8988T (cell line): ENCODE results near the gene RIPOR3.
"Not testable (repeated sequence)": the region's sequence is repeated elsewhere in the genome, so short reads cannot be mapped to it uniquely, and the experiment has no call there.

Experiments used
- DNase-seq: peaks from one replicate; pipeline ENCODE4 v3.0.0; 2011

Gene RIPOR3

GRCh38 chr20:50547964-50548363 lies 143.4 kb downstream of the RIPOR3 start:
- DNase-seq: no peak

- DNase-seq: no peak
Observed at GRCh38 chr20:50546729-50547314, 144.5 kb downstream of the RIPOR3 start.

GRCh38 chr20:50545126-50545525 lies 146.2 kb downstream of the RIPOR3 start:
- DNase-seq: no peak

GRCh38 chr20:50543326-50543725 lies 148.0 kb downstream of the RIPOR3 start:
- no peak for DNase-seq

- DNase-seq: no peak
Observed at GRCh38 chr20:50541606-50542041, 149.7 kb downstream of the RIPOR3 start.

- DNase-seq: no peak
Observed at GRCh38 chr20:50540620-50541605, 150.4 kb downstream of the RIPOR3 start.

GRCh38 chr20:50539798-50540197 lies 151.5 kb downstream of the RIPOR3 start:
- not testable (repeated sequence) for DNase-seq

- no peak for DNase-seq
Observed at GRCh38 chr20:50538276-50538675, 153.1 kb downstream of the RIPOR3 start.

- no peak for DNase-seq
Observed at GRCh38 chr20:50537546-50538201, 153.7 kb downstream of the RIPOR3 start.

GRCh38 chr20:50536333-50536732 lies 155.0 kb downstream of the RIPOR3 start:
- DNase-seq: no peak
